AG04450 (cell line): ENCODE measurements around the gene NEMP2. TPM values are rescaled to one million over a fixed set of nuclear protein-coding genes. Genes with fewer than 3 reads are reported as not detected.
"Not testable (repeated sequence)": the region's sequence is repeated elsewhere in the genome, so short reads cannot be mapped to it uniquely, and the experiment has no call there.

Source experiments
- CTCF ChIA-PET: fragments of 300-600, 350-600 bp; formaldehyde crosslinking; extraction: SDS; loops from one replicate; lab custom pipeline; 2022; ENCODE audit warnings: antibody characterized with exemption, inconsistent platforms; lab: Charles Lee
- POLR2A ChIA-PET: fragments of 350-600 bp; formaldehyde crosslinking; extraction: SDS; loops from one replicate; lab custom pipeline; 2021; ENCODE audit warnings: antibody characterized with exemption, inconsistent platforms; lab: Yijun Ruan, JAX
- DNase-seq: peaks from one replicate; pipeline ENCODE4 v3.0.0-alpha.2; 2011; ENCODE audit warnings: low read depth, low spot score
- H3K27ac ChIP-seq: one replicate; pipeline ENCODE4 v1.5.1; 2012; ENCODE audit warnings: low read depth, low read length, control low read depth
- H3K27me3 ChIP-seq: one replicate; pipeline ENCODE4 v1.6.0; 2012; ENCODE audit warnings: low read length; ENCODE audit not compliant: control insufficient read depth, insufficient read depth
- H3K4me3 ChIP-seq: 2 replicates; pipeline ENCODE4 v1.5.1; 2011; ENCODE audit warnings: mild to moderate bottlenecking, low read depth, low read length, control low read depth
- H3K9me3 ChIP-seq: 2 replicates; pipeline ENCODE4 v1.5.1; 2012; ENCODE audit warnings: low read length; ENCODE audit not compliant: control insufficient read depth, insufficient read depth
- polyA plus RNA-seq: library from polyadenylated mRNA; depleted of rRNA; stranded (reverse); fragments of >200 nt; gene quantifications from 2 replicates; pipeline ENCODE4 v1.2.3, GENCODE V29; 2011
- TF ChIP-seq, protein P1 (sequence below): IDR thresholded peaks from 2 replicates; pipeline ENCODE4 v1.5.1; 2011; ENCODE audit warnings: low read depth, low read length, control low read depth, inconsistent platforms

The NEMP2 gene
- polyA plus RNA-seq, 1 experiment, result 7.3 TPM

DNA sequence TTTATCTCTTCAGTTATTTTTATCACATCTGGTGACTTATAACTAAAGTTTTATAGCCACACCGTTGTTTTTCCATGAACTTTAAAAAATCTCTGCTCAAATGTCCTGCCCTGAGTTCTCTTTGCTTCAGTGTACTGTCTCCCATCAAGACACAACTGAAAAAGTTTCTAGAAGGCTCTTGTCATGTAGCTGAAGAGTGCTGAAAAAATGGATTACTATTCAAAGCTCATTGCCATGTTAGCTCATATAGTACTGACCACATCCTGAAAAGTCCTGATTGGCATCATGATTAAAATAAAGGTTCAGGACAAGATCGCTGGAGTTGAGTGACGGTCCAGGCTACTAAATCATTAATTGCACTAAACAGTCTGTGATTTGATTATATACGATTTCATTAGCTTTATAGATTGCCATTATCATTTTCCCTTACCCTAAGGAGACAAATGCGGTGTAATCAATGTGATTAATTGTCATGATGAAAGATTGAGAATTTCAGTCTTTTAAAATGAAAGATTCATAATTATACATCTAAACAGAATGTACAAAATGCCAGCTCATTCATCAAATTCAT lies 64.2 kb downstream of the NEMP2 start:
- Histone ChIP-seq H3K4me3 (no peak overlapping the region), H3K27ac (no peak overlapping the region), H3K9me3 (peaks cover 5% of the 10 kb centered on the region), H3K27me3 (no peaks in the 10 kb centered on the region)
- ChIA-PET CTCF (interaction anchor here (0.8 to 1.3 kb wide), 3 partner anchors 10 to 377 kb away, joined by 3 read pairs; no protein-coding TSS in a partner anchor), POLR2A (no interaction called here)
- no peak for DNase-seq
- TF ChIP-seq, protein P1, sequence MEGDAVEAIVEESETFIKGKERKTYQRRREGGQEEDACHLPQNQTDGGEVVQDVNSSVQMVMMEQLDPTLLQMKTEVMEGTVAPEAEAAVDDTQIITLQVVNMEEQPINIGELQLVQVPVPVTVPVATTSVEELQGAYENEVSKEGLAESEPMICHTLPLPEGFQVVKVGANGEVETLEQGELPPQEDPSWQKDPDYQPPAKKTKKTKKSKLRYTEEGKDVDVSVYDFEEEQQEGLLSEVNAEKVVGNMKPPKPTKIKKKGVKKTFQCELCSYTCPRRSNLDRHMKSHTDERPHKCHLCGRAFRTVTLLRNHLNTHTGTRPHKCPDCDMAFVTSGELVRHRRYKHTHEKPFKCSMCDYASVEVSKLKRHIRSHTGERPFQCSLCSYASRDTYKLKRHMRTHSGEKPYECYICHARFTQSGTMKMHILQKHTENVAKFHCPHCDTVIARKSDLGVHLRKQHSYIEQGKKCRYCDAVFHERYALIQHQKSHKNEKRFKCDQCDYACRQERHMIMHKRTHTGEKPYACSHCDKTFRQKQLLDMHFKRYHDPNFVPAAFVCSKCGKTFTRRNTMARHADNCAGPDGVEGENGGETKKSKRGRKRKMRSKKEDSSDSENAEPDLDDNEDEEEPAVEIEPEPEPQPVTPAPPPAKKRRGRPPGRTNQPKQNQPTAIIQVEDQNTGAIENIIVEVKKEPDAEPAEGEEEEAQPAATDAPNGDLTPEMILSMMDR, result no peak

DNA sequence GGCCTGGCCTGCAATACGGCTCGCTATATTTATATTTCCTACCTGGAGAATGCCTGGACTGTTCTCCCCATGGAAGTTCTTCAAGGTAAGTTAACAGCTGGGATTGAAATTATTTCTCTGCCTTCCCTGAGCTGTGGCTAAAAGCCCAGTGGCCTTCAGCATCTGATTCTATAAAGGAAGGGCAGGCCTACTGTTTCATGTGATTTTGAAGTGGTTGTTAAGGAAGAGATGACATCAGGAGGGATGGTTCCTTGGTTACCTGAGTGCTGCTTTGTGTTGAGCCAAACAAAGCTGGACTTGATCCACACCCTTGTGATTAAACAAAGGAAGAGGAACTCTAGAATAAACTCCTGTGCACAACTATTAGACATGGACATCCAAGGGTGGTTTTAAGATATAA lies 64.8 kb downstream of the NEMP2 start:
- Histone ChIP-seq H3K27me3 (no peaks in the 10 kb centered on the region), H3K27ac (peak overlapping the region; percentile 81), H3K4me3 (no peak overlapping the region), H3K9me3 (peaks cover 5% of the 10 kb centered on the region)
- no peak for DNase-seq
- TF ChIP-seq, protein P1, result no peak
- POLR2A ChIA-PET, result no interaction called here
- CTCF ChIA-PET, result interaction anchor here (0.8 to 1.3 kb wide), 2 partner anchors 11 to 41 kb away, joined by 3 read pairs; no protein-coding TSS in a partner anchor

DNA sequence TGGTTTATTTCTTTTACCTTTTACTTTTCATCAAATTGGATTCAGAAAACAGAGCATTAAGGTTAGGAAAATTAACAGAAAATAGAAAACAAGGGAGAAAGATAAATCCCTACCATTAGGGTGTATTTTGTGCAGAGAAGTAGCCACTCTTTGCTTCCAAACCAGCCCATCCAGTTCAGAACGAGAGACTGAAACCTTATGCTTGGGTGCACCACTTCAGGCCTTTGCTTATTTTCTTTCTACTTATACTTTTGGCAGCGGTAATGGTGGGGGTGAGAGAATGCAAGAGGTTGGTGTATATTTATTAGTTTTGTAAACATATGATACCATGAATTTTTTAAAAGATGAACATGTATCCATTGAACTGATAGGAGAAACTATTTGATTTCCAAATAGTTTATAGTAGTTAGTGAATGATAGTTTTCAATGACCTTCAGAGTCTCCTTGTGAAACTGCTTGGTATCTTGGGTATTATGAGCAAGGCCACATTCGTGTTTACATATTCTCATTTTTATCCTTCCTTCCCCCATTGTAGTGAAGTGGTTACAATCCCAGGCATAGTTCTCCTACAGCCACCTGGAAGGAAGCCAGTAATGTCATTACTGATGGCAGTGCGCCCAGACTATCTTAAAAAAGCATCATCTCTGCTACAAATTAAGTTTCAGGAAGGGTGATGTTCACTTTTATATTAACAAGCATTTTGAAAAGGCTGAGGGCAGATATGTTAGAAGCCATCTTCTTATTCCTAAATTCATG lies 65.5 kb downstream of the NEMP2 start:
- Histone ChIP-seq H3K27me3 (no peaks in the 10 kb centered on the region), H3K27ac (peak overlapping the region; percentile 81), H3K4me3 (peak overlapping the region; percentile 11; the same call in 1 of the 2 replicates), H3K9me3 (peaks cover 5% of the 10 kb centered on the region)
- ChIA-PET CTCF (no interaction called here), POLR2A (no interaction called here)
- TF ChIP-seq, protein P1, result no peak
- DNase-seq, result peak; percentile 98

DNA sequence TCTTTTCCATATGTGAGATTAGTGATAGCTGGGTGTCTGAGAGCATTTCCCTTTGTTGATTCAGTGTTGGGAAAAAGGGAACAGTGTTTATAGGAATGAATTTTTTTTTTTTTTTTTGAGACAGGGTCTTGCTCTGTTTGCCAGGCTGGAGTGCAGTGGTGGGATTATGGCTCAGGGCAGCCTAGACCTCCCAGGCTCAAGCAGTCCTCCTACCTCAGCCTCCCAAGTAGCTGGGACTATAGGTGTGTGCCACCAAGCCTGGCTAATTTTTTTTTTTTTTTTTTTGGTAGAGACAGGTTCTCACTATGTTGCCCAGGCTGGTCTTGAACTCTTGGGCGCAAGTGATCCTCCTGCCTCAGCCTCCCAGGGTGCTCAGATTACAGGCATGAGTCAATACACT lies 66.2 kb downstream of the NEMP2 start:
- POLR2A ChIA-PET, result interaction anchor here (0.7 to 1.2 kb wide), 4 partner anchors 15 to 87 kb away, joined by 5 to 8 read pairs (median 6); partner anchors contain the start of gene NEMP2
- peak overlapping the region; percentile 79 for H3K27ac ChIP-seq
- CTCF ChIA-PET, result not testable (repeated sequence)

DNA sequence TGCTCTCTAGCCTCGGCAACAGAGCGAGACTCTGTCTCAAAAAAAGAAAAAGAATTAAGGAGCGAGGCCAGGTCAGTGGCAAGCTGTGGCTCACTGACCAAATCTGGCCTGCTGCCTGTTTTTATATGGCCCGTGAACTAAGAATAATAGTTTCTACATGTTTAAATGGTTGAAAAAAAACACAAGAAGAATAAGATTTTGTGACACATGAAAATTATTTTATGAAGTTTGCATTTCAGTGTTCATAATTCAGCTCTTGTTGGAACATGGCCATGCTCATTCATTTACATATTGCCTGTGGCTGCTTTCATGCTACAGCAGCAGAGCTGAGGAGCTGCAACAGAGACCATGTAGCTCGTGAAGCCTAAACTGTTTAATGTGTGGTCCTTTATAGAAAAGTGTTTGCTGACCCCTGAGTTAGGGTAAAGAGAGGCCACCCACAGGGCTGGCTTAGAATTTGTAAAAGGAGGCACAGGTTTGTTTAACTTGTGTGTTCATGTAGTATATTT lies 66.9 kb downstream of the NEMP2 start:
- ChIA-PET POLR2A (interaction anchor here (0.7 to 1.2 kb wide), 4 partner anchors 15 to 108 kb away, joined by 3 to 8 read pairs (median 6); partner anchors contain the start of gene NEMP2), CTCF (no interaction called here)
- no peak overlapping the region for H3K27ac ChIP-seq
- H3K4me3 ChIP-seq, result no peak overlapping the region
- H3K9me3 ChIP-seq, result peaks cover 5% of the 10 kb centered on the region
- TF ChIP-seq, protein P1, result no peak
- H3K27me3 ChIP-seq, result no peaks in the 10 kb centered on the region
- DNase-seq, result no peak

More for the DNA sequence above, 66.2 kb downstream of the NEMP2 start:
- not testable (repeated sequence) for H3K4me3 ChIP-seq, H3K9me3 ChIP-seq, H3K27me3 ChIP-seq, DNase-seq
